Parathyroid adenoma (tissue), 2 donors: ENCODE results near the gene ROS1.

Experiments
- H2AFZ ChIP-seq: fragments of 300-600 bp; sonication (generic); one replicate; pipeline ENCODE4 v1.7.0; 2017; ENCODE audit warnings: antibody characterized with exemption, mild to moderate bottlenecking
- H3K27ac ChIP-seq: fragments of 300-600 bp; sonication (generic); one replicate; pipeline ENCODE4 v1.7.0; 2017
- H3K27me3 ChIP-seq: fragments of 300-600 bp; sonication (generic); one replicate; pipeline ENCODE4 v1.7.0; 2017; ENCODE audit warnings: low read length; ENCODE audit not compliant: control insufficient read depth, insufficient read depth
- H3K36me3 ChIP-seq: fragments of 300-600 bp; sonication (generic); one replicate; pipeline ENCODE4 v1.7.0; 2017; ENCODE audit warnings: low read length; ENCODE audit not compliant: control insufficient read depth, insufficient read depth
- H3K4me1 ChIP-seq: fragments of 300-600 bp; sonication (generic); one replicate; pipeline ENCODE4 v1.7.0; 2017; ENCODE audit warnings: control low read depth
- H3K4me2 ChIP-seq: fragments of 300-600 bp; sonication (generic); one replicate; pipeline ENCODE4 v1.7.0; 2017; ENCODE audit warnings: low read length
- H3K4me3 ChIP-seq: fragments of 300-600 bp; sonication (generic); one replicate; pipeline ENCODE4 v1.7.0; 2017; ENCODE audit warnings: low read depth, low read length
- H3K79me2 ChIP-seq: fragments of 300-600 bp; sonication (generic); one replicate; pipeline ENCODE4 v1.7.0; 2017; ENCODE audit warnings: control low read depth
- H3K9ac ChIP-seq: fragments of 300-600 bp; sonication (generic); one replicate; pipeline ENCODE4 v1.7.0; 2017; ENCODE audit warnings: mild to moderate bottlenecking
- H3K9me3 ChIP-seq: fragments of 300-600 bp; sonication (generic); one replicate; pipeline ENCODE4 v1.7.0; 2017; ENCODE audit warnings: low read length; ENCODE audit not compliant: control insufficient read depth
- TF ChIP-seq, protein P1 (sequence below): fragments of 300-600 bp; sonication (generic); IDR thresholded peaks from one replicate; pipeline ENCODE4 v1.7.0; 2017; ENCODE audit warnings: antibody characterized with exemption, mild to moderate bottlenecking
- donor health status: primary hyperparathyroidism.

Gene ROS1

DNA sequence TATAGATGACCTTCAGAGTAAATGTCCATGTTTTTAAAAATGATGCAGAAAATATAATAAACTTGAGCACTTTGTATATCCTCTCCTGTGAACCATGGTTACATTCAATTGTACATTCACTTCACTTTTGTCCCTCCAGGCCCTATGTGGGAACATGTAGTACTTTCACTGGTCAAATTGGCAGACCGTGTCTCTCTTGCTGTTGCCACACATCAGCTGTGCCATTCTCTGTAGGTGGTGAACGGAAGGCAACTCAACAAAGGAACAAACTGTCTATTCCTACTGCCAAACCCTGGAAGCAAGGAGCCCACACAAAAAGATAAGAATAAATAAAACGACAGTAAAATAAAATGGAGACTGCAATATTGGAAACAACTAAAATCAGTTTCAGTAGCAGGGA lies 2.0 kb downstream of the ROS1 start:
- H3K27me3 ChIP-seq, result no peaks in the 10 kb centered on the region
- H3K4me3 ChIP-seq, result no peak overlapping the region
- TF ChIP-seq, protein P1, sequence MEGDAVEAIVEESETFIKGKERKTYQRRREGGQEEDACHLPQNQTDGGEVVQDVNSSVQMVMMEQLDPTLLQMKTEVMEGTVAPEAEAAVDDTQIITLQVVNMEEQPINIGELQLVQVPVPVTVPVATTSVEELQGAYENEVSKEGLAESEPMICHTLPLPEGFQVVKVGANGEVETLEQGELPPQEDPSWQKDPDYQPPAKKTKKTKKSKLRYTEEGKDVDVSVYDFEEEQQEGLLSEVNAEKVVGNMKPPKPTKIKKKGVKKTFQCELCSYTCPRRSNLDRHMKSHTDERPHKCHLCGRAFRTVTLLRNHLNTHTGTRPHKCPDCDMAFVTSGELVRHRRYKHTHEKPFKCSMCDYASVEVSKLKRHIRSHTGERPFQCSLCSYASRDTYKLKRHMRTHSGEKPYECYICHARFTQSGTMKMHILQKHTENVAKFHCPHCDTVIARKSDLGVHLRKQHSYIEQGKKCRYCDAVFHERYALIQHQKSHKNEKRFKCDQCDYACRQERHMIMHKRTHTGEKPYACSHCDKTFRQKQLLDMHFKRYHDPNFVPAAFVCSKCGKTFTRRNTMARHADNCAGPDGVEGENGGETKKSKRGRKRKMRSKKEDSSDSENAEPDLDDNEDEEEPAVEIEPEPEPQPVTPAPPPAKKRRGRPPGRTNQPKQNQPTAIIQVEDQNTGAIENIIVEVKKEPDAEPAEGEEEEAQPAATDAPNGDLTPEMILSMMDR, result no peak
- no peak overlapping the region for H2AFZ ChIP-seq
- H3K9me3 ChIP-seq, result no peaks in the 10 kb centered on the region
- no peaks in the 10 kb centered on the region for H3K36me3 ChIP-seq
- H3K9ac ChIP-seq, result no peak overlapping the region
- H3K4me2 ChIP-seq, result no peak overlapping the region
- no peaks in the 10 kb centered on the region for H3K4me1 ChIP-seq
- no peaks in the 10 kb centered on the region for H3K79me2 ChIP-seq
- H3K27ac ChIP-seq, result no peak overlapping the region

GRCh38 chr6:117418320-117418719 lies 7.4 kb downstream of the ROS1 start:
- Histone ChIP-seq H3K36me3 (no peaks in the 10 kb centered on the region), H3K4me3 (no peak overlapping the region), H2AFZ (no peak overlapping the region), H3K4me2 (no peak overlapping the region), H3K4me1 (no peaks in the 10 kb centered on the region), H3K27me3 (no peaks in the 10 kb centered on the region), H3K27ac (no peak overlapping the region), H3K9me3 (no peaks in the 10 kb centered on the region), H3K79me2 (no peaks in the 10 kb centered on the region), H3K9ac (no peak overlapping the region)
- TF ChIP-seq, protein P1, result no peak

DNA sequence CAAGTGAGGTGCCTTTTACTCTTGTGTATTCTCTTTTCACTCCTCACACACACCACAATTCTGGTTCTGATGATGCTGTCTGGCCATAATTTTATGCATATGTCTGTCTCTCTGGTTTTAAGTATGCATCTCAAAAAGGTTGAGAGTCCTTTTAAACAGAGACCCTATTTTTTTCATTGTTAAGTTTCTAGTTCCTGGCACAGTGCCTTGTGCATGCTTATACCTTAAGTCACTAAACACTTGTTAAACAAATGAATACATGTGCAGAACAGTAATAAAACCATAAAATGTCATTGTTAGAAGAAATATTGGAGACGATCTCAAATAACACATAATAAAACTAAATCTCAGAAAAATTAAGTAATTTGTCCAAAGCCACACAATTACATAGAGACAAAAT lies 7.9 kb downstream of the ROS1 start:
- H3K9me3 ChIP-seq, result no peaks in the 10 kb centered on the region
- no peak overlapping the region for H3K27ac ChIP-seq
- no peak overlapping the region for H3K4me2 ChIP-seq
- H3K4me3 ChIP-seq, result no peak overlapping the region
- H2AFZ ChIP-seq, result no peak overlapping the region
- TF ChIP-seq, protein P1, result no peak
- no peaks in the 10 kb centered on the region for H3K79me2 ChIP-seq
- no peak overlapping the region for H3K9ac ChIP-seq
- H3K36me3 ChIP-seq, result no peaks in the 10 kb centered on the region
- H3K4me1 ChIP-seq, result no peaks in the 10 kb centered on the region
- no peaks in the 10 kb centered on the region for H3K27me3 ChIP-seq

DNA sequence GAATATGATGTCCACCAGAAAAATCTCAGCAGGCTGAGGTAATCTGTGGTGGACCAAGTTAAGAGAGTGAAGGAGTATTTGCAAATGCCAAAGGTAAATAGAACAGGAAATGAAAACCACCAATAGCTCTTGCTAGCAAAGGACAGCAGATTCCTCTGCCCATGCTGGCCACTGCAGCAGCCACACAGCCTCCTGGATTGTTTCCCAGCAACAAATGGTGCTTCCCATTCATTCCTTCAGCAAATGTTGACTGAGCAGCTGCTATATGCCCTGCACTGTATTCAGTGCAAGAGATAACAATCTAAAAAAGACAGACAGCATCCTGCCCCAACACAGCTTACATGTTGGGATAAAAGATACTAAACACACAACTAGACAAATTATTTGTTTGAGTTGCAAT lies 11.0 kb downstream of the ROS1 start:
- no peak overlapping the region for H3K4me3 ChIP-seq
- no peaks in the 10 kb centered on the region for H3K9me3 ChIP-seq
- H3K27ac ChIP-seq, result no peak overlapping the region
- H2AFZ ChIP-seq, result no peak overlapping the region
- no peak overlapping the region for H3K9ac ChIP-seq
- TF ChIP-seq, protein P1, result no peak
- no peaks in the 10 kb centered on the region for H3K36me3 ChIP-seq
- H3K4me1 ChIP-seq, result no peaks in the 10 kb centered on the region
- H3K4me2 ChIP-seq, result no peak overlapping the region
- no peaks in the 10 kb centered on the region for H3K79me2 ChIP-seq
- no peaks in the 10 kb centered on the region for H3K27me3 ChIP-seq

GRCh38 chr6:117411474-117411873 lies 14.3 kb downstream of the ROS1 start:
- no peak overlapping the region for H3K4me2 ChIP-seq
- TF ChIP-seq, protein P1, result no peak
- no peak overlapping the region for H3K27ac ChIP-seq
- H3K36me3 ChIP-seq, result no peaks in the 10 kb centered on the region
- H3K4me3 ChIP-seq, result no peak overlapping the region
- no peak overlapping the region for H2AFZ ChIP-seq
- no peaks in the 10 kb centered on the region for H3K9me3 ChIP-seq
- no peaks in the 10 kb centered on the region for H3K27me3 ChIP-seq
- H3K9ac ChIP-seq, result no peak overlapping the region
- no peaks in the 10 kb centered on the region for H3K4me1 ChIP-seq
- no peaks in the 10 kb centered on the region for H3K79me2 ChIP-seq
